ENCODE data around the gene PPP5C.

DNA sequence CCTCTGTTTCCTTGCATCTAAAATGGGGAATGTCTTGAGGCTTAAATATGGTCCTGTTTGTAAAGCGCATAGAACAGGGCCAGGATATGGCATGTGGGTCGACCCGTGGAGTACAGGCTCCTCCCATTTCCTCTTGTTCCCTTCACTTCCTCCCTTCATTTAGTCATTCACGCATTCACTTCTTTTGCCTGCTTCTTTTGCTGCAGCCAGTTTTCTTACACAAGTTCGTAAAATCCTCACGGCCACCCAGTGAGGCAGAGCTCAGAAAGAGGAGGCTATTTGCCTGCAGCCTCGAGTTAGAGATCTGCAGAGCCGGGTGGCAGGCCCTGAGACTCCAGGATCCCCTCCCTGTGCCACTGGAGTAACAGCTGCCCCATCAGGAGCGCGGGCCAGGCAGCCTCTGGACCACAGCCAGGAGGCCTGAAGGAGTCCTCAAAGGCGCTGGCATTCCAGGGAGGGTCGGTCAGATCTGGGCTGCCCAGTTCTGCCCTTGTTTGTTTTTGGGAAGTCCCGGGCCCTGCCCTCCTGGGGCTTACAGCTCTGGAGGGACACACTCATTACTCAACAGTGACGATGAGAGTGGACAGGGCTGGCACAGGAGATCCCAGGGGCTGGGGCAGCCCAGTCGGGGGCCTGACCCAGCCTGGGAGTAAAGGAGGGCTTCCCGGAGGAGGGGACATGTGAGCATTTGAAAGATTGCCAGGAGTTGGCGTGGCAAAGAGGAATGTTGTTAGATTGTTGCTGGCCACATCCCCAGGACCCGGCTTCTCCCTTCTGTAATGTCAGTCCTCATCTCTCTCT, 4.6 kb downstream of the PPP5C start:
- TF ChIP-seq, protein P1, sequence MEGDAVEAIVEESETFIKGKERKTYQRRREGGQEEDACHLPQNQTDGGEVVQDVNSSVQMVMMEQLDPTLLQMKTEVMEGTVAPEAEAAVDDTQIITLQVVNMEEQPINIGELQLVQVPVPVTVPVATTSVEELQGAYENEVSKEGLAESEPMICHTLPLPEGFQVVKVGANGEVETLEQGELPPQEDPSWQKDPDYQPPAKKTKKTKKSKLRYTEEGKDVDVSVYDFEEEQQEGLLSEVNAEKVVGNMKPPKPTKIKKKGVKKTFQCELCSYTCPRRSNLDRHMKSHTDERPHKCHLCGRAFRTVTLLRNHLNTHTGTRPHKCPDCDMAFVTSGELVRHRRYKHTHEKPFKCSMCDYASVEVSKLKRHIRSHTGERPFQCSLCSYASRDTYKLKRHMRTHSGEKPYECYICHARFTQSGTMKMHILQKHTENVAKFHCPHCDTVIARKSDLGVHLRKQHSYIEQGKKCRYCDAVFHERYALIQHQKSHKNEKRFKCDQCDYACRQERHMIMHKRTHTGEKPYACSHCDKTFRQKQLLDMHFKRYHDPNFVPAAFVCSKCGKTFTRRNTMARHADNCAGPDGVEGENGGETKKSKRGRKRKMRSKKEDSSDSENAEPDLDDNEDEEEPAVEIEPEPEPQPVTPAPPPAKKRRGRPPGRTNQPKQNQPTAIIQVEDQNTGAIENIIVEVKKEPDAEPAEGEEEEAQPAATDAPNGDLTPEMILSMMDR (IDR thresholded peaks at IDR 0.05; ENCODE audit: poor library complexity, severe bottlenecking) = no peak
- TF ChIP-seq SMC3 (conservative IDR thresholded peaks at IDR 0.05; ENCODE audit: poor library complexity) (no peak), TAF1 (IDR thresholded peaks at IDR 0.05; ENCODE audit: low read depth) (no peak), EP300 (conservative IDR thresholded peaks at IDR 0.05; ENCODE audit: poor library complexity, severe bottlenecking) (no peak), MXI1 (conservative IDR thresholded peaks at IDR 0.05; ENCODE audit: poor library complexity, severe bottlenecking) (no peak), EZH2 (IDR thresholded peaks at IDR 0.05; ENCODE audit: borderline replicate concordance, insufficient read depth, low read length, poor library complexity, severe bottlenecking) (no peak), POLR2AphosphoS5 (IDR thresholded peaks at IDR 0.05) (no peak), RAD21 (conservative IDR thresholded peaks at IDR 0.05) (no peak)
- TF ChIP-seq, protein P2, sequence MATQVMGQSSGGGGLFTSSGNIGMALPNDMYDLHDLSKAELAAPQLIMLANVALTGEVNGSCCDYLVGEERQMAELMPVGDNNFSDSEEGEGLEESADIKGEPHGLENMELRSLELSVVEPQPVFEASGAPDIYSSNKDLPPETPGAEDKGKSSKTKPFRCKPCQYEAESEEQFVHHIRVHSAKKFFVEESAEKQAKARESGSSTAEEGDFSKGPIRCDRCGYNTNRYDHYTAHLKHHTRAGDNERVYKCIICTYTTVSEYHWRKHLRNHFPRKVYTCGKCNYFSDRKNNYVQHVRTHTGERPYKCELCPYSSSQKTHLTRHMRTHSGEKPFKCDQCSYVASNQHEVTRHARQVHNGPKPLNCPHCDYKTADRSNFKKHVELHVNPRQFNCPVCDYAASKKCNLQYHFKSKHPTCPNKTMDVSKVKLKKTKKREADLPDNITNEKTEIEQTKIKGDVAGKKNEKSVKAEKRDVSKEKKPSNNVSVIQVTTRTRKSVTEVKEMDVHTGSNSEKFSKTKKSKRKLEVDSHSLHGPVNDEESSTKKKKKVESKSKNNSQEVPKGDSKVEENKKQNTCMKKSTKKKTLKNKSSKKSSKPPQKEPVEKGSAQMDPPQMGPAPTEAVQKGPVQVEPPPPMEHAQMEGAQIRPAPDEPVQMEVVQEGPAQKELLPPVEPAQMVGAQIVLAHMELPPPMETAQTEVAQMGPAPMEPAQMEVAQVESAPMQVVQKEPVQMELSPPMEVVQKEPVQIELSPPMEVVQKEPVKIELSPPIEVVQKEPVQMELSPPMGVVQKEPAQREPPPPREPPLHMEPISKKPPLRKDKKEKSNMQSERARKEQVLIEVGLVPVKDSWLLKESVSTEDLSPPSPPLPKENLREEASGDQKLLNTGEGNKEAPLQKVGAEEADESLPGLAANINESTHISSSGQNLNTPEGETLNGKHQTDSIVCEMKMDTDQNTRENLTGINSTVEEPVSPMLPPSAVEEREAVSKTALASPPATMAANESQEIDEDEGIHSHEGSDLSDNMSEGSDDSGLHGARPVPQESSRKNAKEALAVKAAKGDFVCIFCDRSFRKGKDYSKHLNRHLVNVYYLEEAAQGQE (IDR thresholded peaks at IDR 0.05; ENCODE audit: borderline replicate concordance) = no peak
